ENCODE results near the gene ABLIM1. TPM values are rescaled to one million over a fixed set of nuclear protein-coding genes. Genes with fewer than 3 reads are reported as not detected.

ABLIM1 gene
- total and polyA plus RNA-seq, 2 of the 13 experiments (the other 11 are each of a cell fraction or from before 2014, with no cell fraction given), result 59.4 to 92.7 TPM

- no peak for TF ChIP-seq ZNF629 (CRISPR knock-in tag; conservative IDR thresholded peaks at IDR 0.05)
- no peak for TF ChIP-seq ZNF652 (CRISPR knock-in tag; IDR thresholded peaks at IDR 0.05; ENCODE audit: borderline replicate concordance, low read depth)
- no peak for TF ChIP-seq SP2 (CRISPR knock-in tag; IDR thresholded peaks at IDR 0.05)
- TF ChIP-seq PRDM15 (CRISPR knock-in tag; IDR thresholded peaks at IDR 0.05), result no peak
- peak; percentile 32; the same call in 1 of the 2 replicates for TF ChIP-seq GFI1 (CRISPR knock-in tag; IDR thresholded peaks at IDR 0.05; ENCODE audit: borderline replicate concordance)
- no peak for TF ChIP-seq IKZF4 (CRISPR knock-in tag; IDR thresholded peaks at IDR 0.05; ENCODE audit: borderline replicate concordance, low read depth, not compliant biosample characterization)
- 0 out of 2 replicates have a peak, but pooled peaks have one; percentile 24 for TF ChIP-seq HDAC1 (CRISPR knock-in tag; IDR thresholded peaks at IDR 0.05)
- no peak for TF ChIP-seq ZNF788 (CRISPR knock-in tag; IDR thresholded peaks at IDR 0.05; ENCODE audit: borderline replicate concordance)
- TF ChIP-seq TBL1XR1 (IDR thresholded peaks at IDR 0.05; ENCODE audit: borderline replicate concordance, low read length, partially characterized antibody), result peak; percentile 61
- no peak for TF ChIP-seq ZKSCAN1 (IDR thresholded peaks at IDR 0.05; ENCODE audit: low read length)
- no peak for TF ChIP-seq ZSCAN12 (CRISPR knock-in tag; IDR thresholded peaks at IDR 0.05)
- no peak for TF ChIP-seq SRF (IDR thresholded peaks at IDR 0.05; ENCODE audit: low read depth, low read length)
- no peak for TF ChIP-seq XBP1 (CRISPR knock-in tag; IDR thresholded peaks at IDR 0.05)
- TF ChIP-seq ZNF33B (CRISPR knock-in tag; IDR thresholded peaks at IDR 0.05), result no peak
- TF ChIP-seq CREB1 (IDR thresholded peaks at IDR 0.05), result no peak
- peak; percentile 42; the same call in 1 of the 2 replicates for TF ChIP-seq CREB1 (CRISPR knock-in tag; IDR thresholded peaks at IDR 0.05)
- TF ChIP-seq HOMEZ (CRISPR knock-in tag; IDR thresholded peaks at IDR 0.05; ENCODE audit: low read depth), result peak; percentile 27; the same call in 1 of the 2 replicates
- no peak for TF ChIP-seq ZNF75D (CRISPR knock-in tag; IDR thresholded peaks at IDR 0.05; ENCODE audit: borderline replicate concordance)
- no peak for TF ChIP-seq ZNF180 (CRISPR knock-in tag; IDR thresholded peaks at IDR 0.05; ENCODE audit: borderline replicate concordance, low read depth)
- no peak for TF ChIP-seq TFDP1 (CRISPR knock-in tag; IDR thresholded peaks at IDR 0.05; ENCODE audit: borderline replicate concordance)
- 0 out of 2 replicates have a peak, but pooled peaks have one; percentile 4 for TF ChIP-seq HNF4G (IDR thresholded peaks at IDR 0.05; ENCODE audit: borderline replicate concordance, low read depth, low read length)
- TF ChIP-seq HNF4G (CRISPR knock-in tag; IDR thresholded peaks at IDR 0.05; ENCODE audit: borderline replicate concordance, low read depth), result no peak
- TF ChIP-seq, protein P1, sequence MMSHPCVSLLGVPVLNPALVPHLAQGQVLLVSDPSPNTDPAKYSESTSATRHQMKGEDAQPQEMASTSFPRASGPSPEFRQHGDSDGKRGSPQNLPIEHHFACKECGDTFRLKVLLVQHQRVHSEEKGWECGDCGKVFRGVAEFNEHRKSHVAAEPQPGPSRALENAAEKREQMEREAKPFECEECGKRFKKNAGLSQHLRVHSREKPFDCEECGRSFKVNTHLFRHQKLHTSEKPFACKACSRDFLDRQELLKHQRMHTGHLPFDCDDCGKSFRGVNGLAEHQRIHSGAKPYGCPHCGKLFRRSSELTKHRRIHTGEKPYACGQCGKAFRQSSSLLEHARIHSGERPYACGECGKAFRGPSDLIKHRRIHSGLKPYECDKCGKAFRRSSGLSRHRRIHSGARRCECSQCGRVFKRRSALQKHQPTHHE (CRISPR knock-in tag; IDR thresholded peaks at IDR 0.05; ENCODE audit: borderline replicate concordance), result no peak
- peak; percentile 78 for TF ChIP-seq ONECUT2 (CRISPR knock-in tag; IDR thresholded peaks at IDR 0.05)
These were observed 144.7 kb downstream of the ABLIM1 start (continued) for GRCh38 chr10:114513381-114513792.

Data from HepG2 (cell line).